T-helper 1 cell (primary cell): ENCODE data around the gene DYNC1LI1.
A peak's percentile ranks its signal among the peaks of the same experiment; 100 is the strongest.
"Not testable (repeated sequence)": the region's sequence is repeated elsewhere in the genome, so short reads cannot be mapped to it uniquely, and the experiment has no call there.

Source experiments
- DNase-seq, 5 donors: peaks; one replicate each; pipeline ENCODE4 v3.0.0-alpha.2; 2012 to 2020

Gene DYNC1LI1

GRCh38 chr3:32525720-32526119 is 44.9 kb downstream of the DYNC1LI1 start:
- DNase-seq, result no peak

GRCh38 chr3:32522682-32523081 is 48.0 kb downstream of the DYNC1LI1 start:
- DNase-seq, result no peak

GRCh38 chr3:32518921-32519320 is 51.7 kb downstream of the DYNC1LI1 start:
- not testable (repeated sequence) for DNase-seq

GRCh38 chr3:32516751-32517150 is 53.9 kb downstream of the DYNC1LI1 start:
- DNase-seq, result not testable (repeated sequence)

GRCh38 chr3:32511005-32511404 is 59.7 kb downstream of the DYNC1LI1 start:
- no peak for DNase-seq

- DNase-seq, result peak; percentile 17 to 61 (median 43)
These were observed 60.5 kb downstream of the DYNC1LI1 start for GRCh38 chr3:32510075-32510724.

- DNase-seq, result no peak
These were observed 61.9 kb downstream of the DYNC1LI1 start for GRCh38 chr3:32508711-32509110.

- DNase-seq, result no peak
These were observed 64.2 kb downstream of the DYNC1LI1 start for GRCh38 chr3:32506466-32506865.

- no peak for DNase-seq
These were observed 67.7 kb downstream of the DYNC1LI1 start for GRCh38 chr3:32502946-32503286.

GRCh38 chr3:32502118-32502945 is 68.3 kb downstream of the DYNC1LI1 start, which contains the start of gene CMTM6:
CMTM6 (minus strand) TSS chr3:32502852; CDS start chr3:32502745, 107 bp downstream.
- DNase-seq, result peak; percentile 66 to 77 (median 71)

- DNase-seq, result no peak
These were observed 68.9 kb downstream of the DYNC1LI1 start for GRCh38 chr3:32501783-32502117.

GRCh38 chr3:32500880-32501782 is 69.5 kb downstream of the DYNC1LI1 start:
- peak in 1 of 5 donors; percentile 24 for DNase-seq

- no peak for DNase-seq
These were observed 70.4 kb downstream of the DYNC1LI1 start for GRCh38 chr3:32500231-32500630.

GRCh38 chr3:32499585-32499984 is 71.1 kb downstream of the DYNC1LI1 start:
- DNase-seq, result no peak

GRCh38 chr3:32498992-32499391 is 71.7 kb downstream of the DYNC1LI1 start:
- no peak for DNase-seq

- no peak for DNase-seq
These were observed 72.4 kb downstream of the DYNC1LI1 start for GRCh38 chr3:32498252-32498651.

GRCh38 chr3:32495609-32496008 is 75.0 kb downstream of the DYNC1LI1 start:
- DNase-seq, result no peak

GRCh38 chr3:32495085-32495484 is 75.6 kb downstream of the DYNC1LI1 start:
- DNase-seq, result no peak

- DNase-seq, result no peak
These were observed 76.9 kb downstream of the DYNC1LI1 start for GRCh38 chr3:32493437-32494414.

GRCh38 chr3:32492684-32493436 is 77.8 kb downstream of the DYNC1LI1 start:
- no peak for DNase-seq

GRCh38 chr3:32488474-32489008 is 82.1 kb downstream of the DYNC1LI1 start:
- DNase-seq, result no peak
